Chondrocyte (in vitro differentiated cells): Measurements from ENCODE around the gene ACAP3. TPM values are rescaled to one million over a fixed set of nuclear protein-coding genes. Genes with fewer than 3 reads are reported as not detected.

Source experiments
- DNase-seq: peaks from one replicate; pipeline ENCODE4 v3.0.0; 2021; ENCODE audit warnings: mixed read lengths, low spot score
- H3K27ac Mint-ChIP-seq: one replicate; pipeline ENCODE4 v1.8.0; 2021; ENCODE audit warnings: mild to moderate bottlenecking, moderate library complexity, mixed read lengths; ENCODE audit not compliant: unreplicated experiment
- H3K27me3 Mint-ChIP-seq: 2 replicates; pipeline ENCODE4 v1.8.0; 2021; ENCODE audit warnings: low read depth, mixed read lengths
- H3K36me3 Mint-ChIP-seq: 2 replicates; pipeline ENCODE4 v1.8.0; 2021; ENCODE audit warnings: low read depth, mixed read lengths
- H3K4me1 Mint-ChIP-seq: 2 replicates; pipeline ENCODE4 v1.8.0; 2021; ENCODE audit warnings: low read depth, mild to moderate bottlenecking, mixed read lengths
- H3K4me3 Mint-ChIP-seq: one replicate; pipeline ENCODE4 v1.8.0; 2021; ENCODE audit warnings: mild to moderate bottlenecking, moderate library complexity, mixed read lengths; ENCODE audit not compliant: unreplicated experiment
- H3K9me3 Mint-ChIP-seq: 2 replicates; pipeline ENCODE4 v1.8.0; 2021; ENCODE audit warnings: low read depth, mixed read lengths
- total RNA-seq: library from RNA; stranded (reverse); gene quantifications from 3 replicates; pipeline ENCODE4 v1.2.1, GENCODE V29; 2021
- TF ChIP-seq, protein P1 (sequence below): fragments of 200-600 bp; sonication (generic); IDR thresholded peaks from 2 replicates; pipeline ENCODE4 v1.5.0; 2021; ENCODE audit warnings: antibody characterized with exemption, mild to moderate bottlenecking, moderate library complexity

The ACAP3 gene
- total RNA-seq, 1 donor from 2014 or later, result 51.9 TPM

DNA sequence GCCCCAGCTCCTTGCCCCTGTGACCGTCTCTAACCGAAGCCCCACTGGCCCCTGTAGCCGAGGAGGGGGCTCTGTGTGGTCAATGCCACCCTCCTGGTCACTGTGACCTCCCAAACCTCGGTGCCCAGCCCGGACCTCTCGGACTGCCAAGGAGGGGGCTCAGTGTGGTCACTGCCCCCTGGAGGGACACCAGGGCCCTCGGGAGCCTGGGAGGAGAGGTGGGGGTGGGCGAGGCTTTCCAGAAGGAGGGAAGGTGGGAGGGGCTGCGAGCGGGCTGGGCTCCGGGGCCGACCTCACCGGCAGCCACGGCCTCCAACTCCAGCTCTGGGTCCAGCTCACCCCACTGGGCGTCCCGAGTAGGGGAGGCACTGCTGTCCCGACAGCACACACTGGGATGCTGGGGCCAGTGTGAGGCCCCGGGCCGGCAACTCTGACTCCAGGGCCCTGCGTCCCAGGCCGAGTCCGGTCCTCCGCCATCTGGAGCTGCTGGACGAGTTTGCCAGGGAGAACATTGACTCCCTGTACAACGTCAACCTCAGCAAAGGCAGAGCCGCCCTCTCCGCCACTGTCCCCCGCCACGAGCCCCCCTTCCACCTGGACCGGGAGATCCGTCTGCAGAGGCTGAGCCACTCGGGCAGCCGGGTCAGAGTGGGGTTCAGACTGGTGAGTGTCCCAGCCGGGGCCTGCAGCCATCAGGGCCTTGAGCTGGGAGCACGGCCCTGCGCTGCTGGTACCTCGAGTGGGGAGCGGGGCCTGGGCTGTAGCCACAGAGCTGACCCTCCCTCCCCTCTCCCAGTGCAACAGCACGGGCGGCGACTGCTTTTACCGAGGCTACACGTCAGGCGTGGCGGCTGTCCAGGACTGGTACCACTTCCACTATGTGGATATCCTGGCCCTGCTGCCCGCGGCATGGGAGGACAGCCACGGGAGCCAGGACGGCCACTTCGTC, 21.1 kb downstream of the ACAP3 start:
- H3K27me3 Mint-ChIP-seq, result no peaks in the 10 kb centered on the region
- H3K36me3 Mint-ChIP-seq, result no peaks in the 10 kb centered on the region
- no peak overlapping the region for H3K4me3 Mint-ChIP-seq
- TF ChIP-seq, protein P1, sequence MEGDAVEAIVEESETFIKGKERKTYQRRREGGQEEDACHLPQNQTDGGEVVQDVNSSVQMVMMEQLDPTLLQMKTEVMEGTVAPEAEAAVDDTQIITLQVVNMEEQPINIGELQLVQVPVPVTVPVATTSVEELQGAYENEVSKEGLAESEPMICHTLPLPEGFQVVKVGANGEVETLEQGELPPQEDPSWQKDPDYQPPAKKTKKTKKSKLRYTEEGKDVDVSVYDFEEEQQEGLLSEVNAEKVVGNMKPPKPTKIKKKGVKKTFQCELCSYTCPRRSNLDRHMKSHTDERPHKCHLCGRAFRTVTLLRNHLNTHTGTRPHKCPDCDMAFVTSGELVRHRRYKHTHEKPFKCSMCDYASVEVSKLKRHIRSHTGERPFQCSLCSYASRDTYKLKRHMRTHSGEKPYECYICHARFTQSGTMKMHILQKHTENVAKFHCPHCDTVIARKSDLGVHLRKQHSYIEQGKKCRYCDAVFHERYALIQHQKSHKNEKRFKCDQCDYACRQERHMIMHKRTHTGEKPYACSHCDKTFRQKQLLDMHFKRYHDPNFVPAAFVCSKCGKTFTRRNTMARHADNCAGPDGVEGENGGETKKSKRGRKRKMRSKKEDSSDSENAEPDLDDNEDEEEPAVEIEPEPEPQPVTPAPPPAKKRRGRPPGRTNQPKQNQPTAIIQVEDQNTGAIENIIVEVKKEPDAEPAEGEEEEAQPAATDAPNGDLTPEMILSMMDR, result no peak
- DNase-seq, result no peak
- H3K9me3 Mint-ChIP-seq, result no peaks in the 10 kb centered on the region
- no peak overlapping the region for H3K27ac Mint-ChIP-seq
- H3K4me1 Mint-ChIP-seq, result peaks cover 4% of the 10 kb centered on the region

DNA sequence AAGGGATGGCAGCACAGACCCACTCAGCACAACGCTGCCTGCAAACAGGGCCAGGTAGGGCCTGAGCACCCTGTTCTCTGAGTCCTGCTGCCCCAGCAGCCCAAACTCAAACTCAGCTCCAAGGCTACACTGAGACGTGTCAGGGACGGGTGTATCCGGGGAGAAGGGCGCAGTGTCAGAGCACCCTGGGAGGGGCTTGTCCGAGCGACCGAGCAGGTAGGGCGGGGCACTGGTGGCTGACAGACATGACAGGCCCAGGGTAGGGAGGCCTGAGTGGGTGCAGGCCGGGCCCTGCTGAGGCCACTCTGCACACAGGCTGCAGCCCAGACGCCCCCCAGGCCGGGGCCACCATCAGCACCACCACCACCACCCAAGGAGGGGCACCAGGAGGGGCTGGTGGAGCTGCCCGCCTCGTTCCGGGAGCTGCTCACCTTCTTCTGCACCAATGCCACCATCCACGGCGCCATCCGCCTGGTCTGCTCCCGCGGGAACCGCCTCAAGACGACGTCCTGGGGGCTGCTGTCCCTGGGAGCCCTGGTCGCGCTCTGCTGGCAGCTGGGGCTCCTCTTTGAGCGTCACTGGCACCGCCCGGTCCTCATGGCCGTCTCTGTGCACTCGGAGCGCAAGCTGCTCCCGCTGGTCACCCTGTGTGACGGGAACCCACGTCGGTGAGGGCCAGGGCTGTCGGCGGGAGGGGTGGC, 22.0 kb downstream of the ACAP3 start:
- Mint-ChIP-seq H3K36me3 (no peaks in the 10 kb centered on the region), H3K4me1 (peaks cover 4% of the 10 kb centered on the region), H3K27ac (no peak overlapping the region), H3K4me3 (no peak overlapping the region), H3K9me3 (no peaks in the 10 kb centered on the region), H3K27me3 (no peaks in the 10 kb centered on the region)
- DNase-seq, result no peak
- TF ChIP-seq, protein P1, result no peak

DNA sequence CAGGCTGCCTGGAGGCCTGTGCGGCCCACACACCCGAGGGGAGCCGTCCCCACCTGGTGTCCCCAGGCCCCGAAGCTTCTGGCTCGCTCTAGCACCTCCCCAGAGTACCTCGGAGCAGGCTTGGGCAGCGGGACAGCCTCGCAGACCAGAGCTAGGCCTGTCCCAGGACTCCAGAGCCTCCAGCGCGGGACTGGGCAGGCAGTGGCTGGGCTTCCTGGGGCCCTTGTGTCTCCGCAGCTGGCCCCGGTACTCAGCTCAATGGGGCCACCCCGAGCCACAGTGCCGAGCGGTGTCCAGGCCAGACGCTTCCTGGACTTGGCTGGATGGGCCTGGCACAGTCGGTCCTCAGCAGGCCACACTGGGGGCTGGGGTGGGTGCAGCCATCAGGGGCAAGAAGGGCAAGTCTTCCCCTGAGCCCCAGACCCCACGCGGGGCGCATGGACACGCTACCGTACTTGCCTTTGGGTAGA, 22.6 kb downstream of the ACAP3 start:
- H3K27me3 Mint-ChIP-seq, result no peaks in the 10 kb centered on the region
- no peak overlapping the region for H3K4me3 Mint-ChIP-seq
- peaks cover under 1% of the 10 kb centered on the region for H3K4me1 Mint-ChIP-seq
- TF ChIP-seq, protein P1, result no peak
- no peak overlapping the region for H3K27ac Mint-ChIP-seq
- no peaks in the 10 kb centered on the region for H3K9me3 Mint-ChIP-seq
- H3K36me3 Mint-ChIP-seq, result no peaks in the 10 kb centered on the region
- DNase-seq, result no peak

DNA sequence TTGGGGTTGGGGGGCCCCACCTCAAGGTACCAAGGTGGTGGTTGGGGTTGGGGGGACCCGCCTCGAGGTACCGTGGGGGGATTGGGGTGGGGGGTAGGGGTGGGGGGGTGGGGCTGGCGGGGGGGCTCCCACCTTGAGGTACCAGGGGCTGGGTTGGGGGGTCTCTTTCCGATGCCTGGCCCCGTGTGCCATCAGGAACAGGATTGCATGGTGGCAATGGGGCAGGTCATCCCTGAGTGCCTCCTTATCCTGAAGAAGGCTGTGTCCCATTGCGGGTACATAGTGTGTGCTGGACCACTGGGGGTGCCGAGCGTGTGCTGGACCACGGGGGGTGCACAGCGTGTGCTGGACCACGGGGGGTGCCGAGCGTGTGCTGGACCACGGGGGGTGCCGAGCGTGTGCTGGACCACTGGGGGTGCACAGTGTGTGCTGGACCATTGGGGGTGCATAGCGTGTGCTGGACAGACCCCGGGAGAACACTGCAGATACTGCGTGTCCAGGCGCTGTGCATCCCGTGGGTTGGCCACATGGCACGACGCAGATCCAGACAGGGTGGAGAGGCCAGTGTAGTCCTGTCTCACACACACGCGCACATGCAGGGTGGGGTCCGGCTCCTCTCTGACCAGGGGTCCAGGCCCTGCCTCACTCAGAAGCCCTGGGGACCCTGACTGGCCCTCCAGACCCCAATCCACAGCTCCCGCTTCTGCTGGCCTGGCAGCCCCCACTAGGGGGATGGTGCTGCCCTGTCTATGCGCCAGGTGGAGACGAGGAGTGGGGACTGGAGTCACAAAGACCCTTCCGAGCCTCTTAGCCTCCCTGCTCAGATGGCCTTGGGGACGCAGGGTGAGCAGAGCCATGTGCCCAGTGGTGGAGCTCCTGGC, 23.3 kb downstream of the ACAP3 start:
- H3K36me3 Mint-ChIP-seq, result no peaks in the 10 kb centered on the region
- H3K9me3 Mint-ChIP-seq, result no peaks in the 10 kb centered on the region
- TF ChIP-seq, protein P1, result no peak
- no peak for DNase-seq
- H3K27ac Mint-ChIP-seq, result no peak overlapping the region
- H3K27me3 Mint-ChIP-seq, result no peaks in the 10 kb centered on the region
- no peaks in the 10 kb centered on the region for H3K4me1 Mint-ChIP-seq
- no peak overlapping the region for H3K4me3 Mint-ChIP-seq

DNA sequence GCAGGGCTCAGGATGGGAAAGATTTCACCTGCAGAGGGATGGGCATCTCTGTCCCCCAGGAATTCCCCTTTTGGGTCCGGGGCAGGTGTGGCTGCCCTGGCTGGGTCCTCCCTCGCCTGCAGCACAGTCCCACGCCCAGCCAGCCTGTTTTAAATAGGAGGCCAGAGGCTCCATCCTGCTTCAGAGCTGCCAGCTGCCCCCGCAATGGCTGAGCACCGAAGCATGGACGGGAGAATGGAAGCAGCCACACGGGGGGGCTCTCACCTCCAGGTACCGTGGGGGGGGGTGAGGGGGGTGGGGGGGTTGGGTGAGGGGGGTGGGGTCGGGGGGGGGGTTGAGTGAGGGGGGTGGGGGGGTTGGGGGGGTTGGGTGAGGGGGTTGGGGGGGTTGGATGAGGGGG, 23.9 kb downstream of the ACAP3 start:
- Mint-ChIP-seq H3K27ac (no peak overlapping the region), H3K27me3 (no peaks in the 10 kb centered on the region)

More for the DNA sequence above, 23.9 kb downstream of the ACAP3 start:
- Mint-ChIP-seq H3K36me3 (no peaks in the 10 kb centered on the region), H3K4me3 (no peak overlapping the region), H3K9me3 (no peaks in the 10 kb centered on the region), H3K4me1 (no peaks in the 10 kb centered on the region)
- TF ChIP-seq, protein P1, result no peak
- DNase-seq, result no peak
